Hepatocyte (in vitro differentiated cells): ENCODE measurements around the gene PYY. TPM values are rescaled to one million over a fixed set of nuclear protein-coding genes. Genes with fewer than 3 reads are reported as not detected.

ENCODE experiments used
- DNase-seq: peaks from one replicate; pipeline ENCODE4 v3.0.0-alpha.2; 2016; ENCODE audit warnings: low spot score
- H2AFZ ChIP-seq: fragments of 200-600 bp; sonication (generic); 2 replicates; pipeline ENCODE4 v1.6.0; 2016; ENCODE audit warnings: antibody characterized with exemption, mild to moderate bottlenecking
- H3K27ac ChIP-seq: fragments of 200-600 bp; sonication (generic); 2 replicates; pipeline ENCODE4 v1.5.1; 2016; ENCODE audit warnings: mild to moderate bottlenecking
- H3K27me3 ChIP-seq: fragments of 200-600 bp; sonication (generic); 2 replicates; pipeline ENCODE4 v1.6.1; 2016
- H3K36me3 ChIP-seq: fragments of 200-600 bp; sonication (generic); replicated peaks from 2 replicates; pipeline ENCODE4 v1.5.1; 2016; ENCODE audit warnings: low read depth; ENCODE audit not compliant: insufficient read depth
- H3K4me1 ChIP-seq: fragments of 200-600 bp; sonication (generic); 2 replicates; pipeline ENCODE4 v1.5.1; 2016; ENCODE audit warnings: mild to moderate bottlenecking, moderate library complexity; ENCODE audit not compliant: insufficient read depth
- H3K4me2 ChIP-seq: fragments of 200-600 bp; sonication (generic); 2 replicates; pipeline ENCODE4 v1.6.0; 2016
- H3K4me3 ChIP-seq: fragments of 200-600 bp; sonication (generic); 2 replicates; pipeline ENCODE4 v1.5.1; 2016; ENCODE audit warnings: mild to moderate bottlenecking
- H3K79me2 ChIP-seq: fragments of 200-600 bp; sonication (generic); 2 replicates; pipeline ENCODE4 v1.6.0; 2017; ENCODE audit warnings: mild to moderate bottlenecking
- H3K9me2 ChIP-seq: fragments of 200-600 bp; sonication (generic); replicated peaks from 2 replicates; pipeline ENCODE4 v1.6.0; 2017; ENCODE audit warnings: mild to moderate bottlenecking; ENCODE audit not compliant: insufficient read depth
- H3K9me3 ChIP-seq: fragments of 200-600 bp; sonication (generic); 2 replicates; pipeline ENCODE4 v1.5.1; 2016; ENCODE audit warnings: low read depth, mild to moderate bottlenecking
- H4K20me1 ChIP-seq: fragments of 200-600 bp; sonication (generic); 2 replicates; pipeline ENCODE4 v1.6.0; 2016; ENCODE audit warnings: mild to moderate bottlenecking; ENCODE audit not compliant: insufficient read depth, poor library complexity, severe bottlenecking
- CTCF ChIP-seq: fragments of 200-600 bp; sonication (generic); IDR thresholded peaks from 2 replicates; pipeline ENCODE4 v1.5.1; 2016; ENCODE audit warnings: antibody characterized with exemption, mild to moderate bottlenecking; ENCODE audit not compliant: poor library complexity
- EZH2 ChIP-seq: fragments of 200-600 bp; sonication (generic); IDR thresholded peaks from 2 replicates; pipeline ENCODE4 v1.6.1; 2016; ENCODE audit warnings: antibody characterized with exemption, mild to moderate bottlenecking, borderline replicate concordance
- EZH2phosphoT487 ChIP-seq: fragments of 200-600 bp; sonication (generic); IDR thresholded peaks from one replicate; pipeline ENCODE4 v1.6.1; 2018; ENCODE audit warnings: antibody characterized with exemption, mild to moderate bottlenecking, low read depth, moderate library complexity; ENCODE audit not compliant: unreplicated experiment, severe bottlenecking
- WGBS: methylation state at CpG from one replicate; pipeline ENCODE4 v1.1.6; 2016; ENCODE audit warnings: low lambda C conversion rate; ENCODE audit errors: missing lambda C conversion rate; 5-methylcytosine and 5-hydroxymethylcytosine counted together
- polyA plus RNA-seq: library from polyadenylated mRNA; unstranded; fragments of >200 nt; fragmentation: Nextera tagmentation; extraction: Ambion mirVana; gene quantifications from 2 replicates; pipeline ENCODE4 v1.2.1, GENCODE V29; 2016
- total RNA-seq: library from RNA; depleted of rRNA; stranded (reverse); fragments of >200 nt; gene quantifications from 2 replicates; pipeline ENCODE4 v1.2.3, GENCODE V29; 2014

The PYY gene
- total and polyA plus RNA-seq, 2 experiments from 2014 or later: 16.9 TPM; not detected in 1

GRCh38 chr17:43988301-43988700 is 34.6 kb upstream of the PYY start:
- 77% methylated on average over 9 of the region's 9 CpGs for WGBS
- Histone ChIP-seq H3K27me3 (peaks cover 53% of the 10 kb centered on the region), H3K4me3 (no peak overlapping the region), H2AFZ (no peak overlapping the region), H3K4me2 (no peak overlapping the region), H3K9me3 (no peaks in the 10 kb centered on the region), H3K79me2 (no peaks in the 10 kb centered on the region), H3K36me3 (no peaks in the 10 kb centered on the region), H3K4me1 (peaks cover 9% of the 10 kb centered on the region), H3K27ac (no peak overlapping the region), H4K20me1 (no peaks in the 10 kb centered on the region), H3K9me2 (no peaks in the 10 kb centered on the region)
- TF ChIP-seq CTCF: no peak
- TF ChIP-seq EZH2phosphoT487: no peak
- no peak for TF ChIP-seq EZH2
- no peak for DNase-seq

GRCh38 chr17:43987131-43988021 is 33.6 kb upstream of the PYY start:
- Histone ChIP-seq H4K20me1 (no peaks in the 10 kb centered on the region), H3K9me2 (no peaks in the 10 kb centered on the region), H2AFZ (no peak overlapping the region), H3K4me1 (peaks cover 12% of the 10 kb centered on the region), H3K4me3 (no peak overlapping the region), H3K79me2 (no peaks in the 10 kb centered on the region), H3K36me3 (no peaks in the 10 kb centered on the region), H3K4me2 (no peak overlapping the region), H3K27me3 (peaks cover 62% of the 10 kb centered on the region), H3K27ac (no peak overlapping the region), H3K9me3 (no peaks in the 10 kb centered on the region)
- 77% methylated on average over 12 of the region's 12 CpGs for WGBS
- DNase-seq: no peak
- TF ChIP-seq EZH2phosphoT487 (no peak), EZH2 (no peak), CTCF (no peak)

GRCh38 chr17:43986225-43986981 is 32.7 kb upstream of the PYY start:
- H3K36me3 ChIP-seq: no peaks in the 10 kb centered on the region
- peaks cover 72% of the 10 kb centered on the region for H3K27me3 ChIP-seq
- H3K4me3 ChIP-seq: no peak overlapping the region
- no peak for DNase-seq
- H3K79me2 ChIP-seq: no peaks in the 10 kb centered on the region
- no peaks in the 10 kb centered on the region for H4K20me1 ChIP-seq
- no peaks in the 10 kb centered on the region for H3K9me3 ChIP-seq
- H3K27ac ChIP-seq: no peak overlapping the region
- no peak overlapping the region for H2AFZ ChIP-seq
- TF ChIP-seq CTCF: no peak
- no peak for TF ChIP-seq EZH2phosphoT487
- no peak overlapping the region for H3K4me2 ChIP-seq
- H3K9me2 ChIP-seq: no peaks in the 10 kb centered on the region
- peaks cover 12% of the 10 kb centered on the region for H3K4me1 ChIP-seq
- 93% methylated on average over 7 of the region's 7 CpGs for WGBS
